Skin of body (tissue), 2 donors: Measurements from ENCODE around the gene PSEN2. TPM values are rescaled to one million over a fixed set of nuclear protein-coding genes. Genes with fewer than 3 reads are reported as not detected.
"Not testable (repeated sequence)": the region's sequence is repeated elsewhere in the genome, so short reads cannot be mapped to it uniquely, and the experiment has no call there.

Source experiments
- DNase-seq: peaks from one replicate; lab custom pipeline; 2025; lab: John Stamatoyannopoulos, UW
- total RNA-seq: library from RNA; depleted of rRNA; stranded (reverse); fragments of >200 nt; gene quantifications from one replicate; pipeline ENCODE4 v1.2.3, GENCODE V29; 2014

PSEN2 gene
- total RNA-seq, 1 donor from 2014 or later = 13.9 TPM

GRCh38 chr1:226912587-226913176 is 42.3 kb downstream of the PSEN2 start:
- no peak for DNase-seq

- no peak for DNase-seq
Measured at GRCh38 chr1:226915672-226915995, 45.2 kb downstream of the PSEN2 start.

- DNase-seq = no peak
Measured at GRCh38 chr1:226916497-226916896, 46.1 kb downstream of the PSEN2 start.

GRCh38 chr1:226919587-226919986 is 49.2 kb downstream of the PSEN2 start:
- no peak for DNase-seq

- no peak for DNase-seq
Measured at GRCh38 chr1:226919995-226920394, 49.6 kb downstream of the PSEN2 start.

- no peak for DNase-seq
Measured at GRCh38 chr1:226920446-226920894, 50.1 kb downstream of the PSEN2 start.

GRCh38 chr1:226921504-226921903 is 51.1 kb downstream of the PSEN2 start:
- no peak for DNase-seq

GRCh38 chr1:226929260-226930111 is 59.1 kb downstream of the PSEN2 start:
- DNase-seq = not testable (repeated sequence)

GRCh38 chr1:226934483-226935237 is 64.2 kb downstream of the PSEN2 start:
- no peak for DNase-seq

- DNase-seq = no peak
Measured at GRCh38 chr1:226937940-226938725, 67.7 kb downstream of the PSEN2 start.

- peak; percentile 48 for DNase-seq
Measured at GRCh38 chr1:226938903-226939437, 68.6 kb downstream of the PSEN2 start.

- no peak for DNase-seq
Measured at GRCh38 chr1:226939438-226940028, 69.1 kb downstream of the PSEN2 start.

GRCh38 chr1:226940029-226940805 is 69.8 kb downstream of the PSEN2 start, which contains the start of gene COQ8A:
TSS of gene COQ8A (plus strand) at chr1:226940294. CDS start at chr1:226961386, 21,092 bp downstream.
- peak; percentile 99 for DNase-seq

- DNase-seq = no peak
Measured at GRCh38 chr1:226940806-226941067, 70.3 kb downstream of the PSEN2 start.

GRCh38 chr1:226942392-226942791 is 72.0 kb downstream of the PSEN2 start:
- no peak for DNase-seq

GRCh38 chr1:226943156-226943555 is 72.7 kb downstream of the PSEN2 start:
- DNase-seq = no peak

GRCh38 chr1:226943927-226944326 is 73.5 kb downstream of the PSEN2 start:
- no peak for DNase-seq

GRCh38 chr1:226945106-226945857 is 74.9 kb downstream of the PSEN2 start:
- DNase-seq = no peak
